HepG2 (cell line): ENCODE results near the gene ILKAP. TPM values are rescaled to one million over a fixed set of nuclear protein-coding genes. Genes with fewer than 3 reads are reported as not detected.

Experiments
- JUNB ChIP-seq: sonication (generic); formaldehyde crosslinking; IDR thresholded peaks from 2 replicates; pipeline ENCODE4 v1.8.0; 2022; ENCODE audit warnings: missing genetic modification reagents, mild to moderate bottlenecking, borderline replicate concordance
- MYNN ChIP-seq: sonication (generic); formaldehyde crosslinking; IDR thresholded peaks from 2 replicates; pipeline ENCODE4 v1.4.0; 2020; ENCODE audit warnings: mild to moderate bottlenecking, low read depth, missing genetic modification reagents
- POLR2A ChIP-seq, 2 experiments: IDR thresholded peaks; 2 replicates each; pipeline ENCODE4 v1.6.1; 2011; ENCODE audit warnings: low read depth in 2 of 2, low read length in 2 of 2, mild to moderate bottlenecking in 1 of 2, moderate library complexity in 1 of 2; ENCODE audit not compliant: insufficient read depth in 1 of 2
- POLR2AphosphoS5 ChIP-seq: IDR thresholded peaks from 2 replicates; pipeline ENCODE4 v1.6.1; 2012; ENCODE audit warnings: low read depth, low read length
- PRDM15 ChIP-seq: sonication (generic); formaldehyde crosslinking; IDR thresholded peaks from 2 replicates; pipeline ENCODE4 v1.4.0; 2020; ENCODE audit warnings: missing genetic modification reagents
- SCMH1 ChIP-seq: sonication (generic); formaldehyde crosslinking; IDR thresholded peaks from 2 replicates; pipeline ENCODE4 v1.9.0; 2021; ENCODE audit warnings: missing genetic modification reagents, mild to moderate bottlenecking, borderline replicate concordance
- TAF15 ChIP-seq: fragments of 200-400 bp; formaldehyde crosslinking; IDR thresholded peaks from one replicate; pipeline ENCODE4 v1.6.1; 2018; ENCODE audit warnings: mild to moderate bottlenecking, low read depth, low read length; ENCODE audit not compliant: poor library complexity, severe bottlenecking
- TRIM24 ChIP-seq: sonication (generic); formaldehyde crosslinking; IDR thresholded peaks from 2 replicates; pipeline ENCODE4 v1.8.0; 2022; ENCODE audit warnings: mild to moderate bottlenecking, missing genetic modification reagents
- YEATS2 ChIP-seq: sonication (generic); formaldehyde crosslinking; IDR thresholded peaks from 2 replicates; pipeline ENCODE4 v1.4.0; 2020; ENCODE audit warnings: missing genetic modification reagents, borderline replicate concordance
- ZBTB2 ChIP-seq: sonication (generic); formaldehyde crosslinking; IDR thresholded peaks from 2 replicates; pipeline ENCODE4 v1.8.0; 2022; ENCODE audit warnings: low read depth, missing genetic modification reagents
- ZFP82 ChIP-seq: sonication (generic); formaldehyde crosslinking; IDR thresholded peaks from 2 replicates; pipeline ENCODE4 v1.5.1; 2020; ENCODE audit warnings: mild to moderate bottlenecking, missing genetic modification reagents, borderline replicate concordance
- ZFY ChIP-seq: sonication (generic); formaldehyde crosslinking; IDR thresholded peaks from 2 replicates; pipeline ENCODE4 v1.4.0; 2020; ENCODE audit warnings: missing genetic modification reagents
- ZNF468 ChIP-seq: sonication (generic); formaldehyde crosslinking; IDR thresholded peaks from 2 replicates; pipeline ENCODE4 v1.8.0; 2022; ENCODE audit warnings: mild to moderate bottlenecking, moderate library complexity, missing genetic modification reagents
- ZNF687 ChIP-seq: sonication (generic); formaldehyde crosslinking; IDR thresholded peaks from 2 replicates; pipeline ENCODE4 v1.5.1; 2020; ENCODE audit warnings: mild to moderate bottlenecking, missing genetic modification reagents, moderate library complexity
- polyA plus RNA-seq, 8 experiments: library from polyadenylated mRNA; depleted of rRNA in 3 of 8; stranded (reverse) in 7 of 8; unstranded in 1 of 8; fragments of >200 nt; fragmentation: Illumina TruSeq in 4 of 8; extraction: Trizol in 4 of 8; gene quantifications; 2 replicates each; pipeline versions ENCODE4 v1.2.1 to v1.2.3, GENCODE V29; 2011 to 2016; ENCODE audit warnings: low read depth in 4 of 8, missing spikeins in 1 of 8, mixed read lengths in 1 of 8; ENCODE audit not compliant: insufficient read depth in 1 of 8
- total RNA-seq, 5 experiments: library from RNA; depleted of rRNA; stranded (reverse); fragments of >200 nt; fragmentation: Illumina TruSeq; extraction: Trizol; gene quantifications; 2 replicates each; pipeline ENCODE4 v1.2.3, GENCODE V29; 2016; ENCODE audit warnings: low read depth in 1 of 5
- TF ChIP-seq, protein P1 (sequence below): sonication (generic); formaldehyde crosslinking; IDR thresholded peaks from 2 replicates; pipeline ENCODE4 v1.9.0; 2021; ENCODE audit warnings: missing genetic modification reagents, borderline replicate concordance
- TF ChIP-seq, protein P2 (sequence below): sonication (generic); formaldehyde crosslinking; IDR thresholded peaks from 2 replicates; pipeline ENCODE4 v1.8.0; 2023; ENCODE audit warnings: mild to moderate bottlenecking, missing genetic modification reagents

ILKAP gene
- total and polyA plus RNA-seq, 2 of the 13 experiments (the other 11 are each of a cell fraction or from before 2014, with no cell fraction given): 29.6 to 33.1 TPM

DNA sequence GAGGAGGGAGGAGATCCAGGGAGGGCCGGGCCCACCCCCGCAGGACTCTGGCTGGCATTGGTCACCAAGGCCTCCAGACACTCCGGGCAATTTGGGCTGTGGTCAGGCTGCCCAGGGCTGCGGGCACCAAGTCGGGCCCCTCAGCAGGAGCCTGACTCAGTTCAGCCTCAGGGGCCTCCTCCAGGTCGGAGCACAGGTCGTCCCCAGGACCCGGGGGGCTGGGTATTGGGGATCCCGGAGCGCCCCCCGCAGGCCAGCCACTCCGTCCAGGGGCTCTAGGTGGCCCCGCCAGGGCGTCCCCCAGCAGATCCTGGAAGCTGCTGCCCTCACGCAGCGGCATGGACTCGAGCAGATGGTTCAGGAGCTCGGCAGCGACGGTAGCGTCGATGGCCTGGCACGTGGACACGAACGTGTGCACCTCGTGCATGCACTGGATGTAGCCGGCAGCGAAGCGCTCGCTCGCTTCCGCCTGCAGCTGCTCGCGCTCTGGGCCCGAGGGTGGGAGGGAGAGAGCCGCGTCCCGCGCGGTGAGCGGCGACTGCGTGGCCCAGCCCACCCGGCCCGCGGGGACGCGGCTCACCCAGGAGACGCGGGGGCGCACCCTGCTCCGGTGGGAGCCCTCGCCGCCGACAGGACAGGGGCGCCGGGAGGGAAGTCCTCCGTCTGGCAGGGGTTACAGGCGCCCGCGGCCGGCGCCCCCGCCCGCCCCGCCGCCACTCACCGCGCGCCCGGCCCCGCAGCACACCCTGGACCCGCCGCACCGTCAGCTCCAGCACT lies 35.5 kb upstream of the ILKAP start (continued):
- TF ChIP-seq, protein P1, sequence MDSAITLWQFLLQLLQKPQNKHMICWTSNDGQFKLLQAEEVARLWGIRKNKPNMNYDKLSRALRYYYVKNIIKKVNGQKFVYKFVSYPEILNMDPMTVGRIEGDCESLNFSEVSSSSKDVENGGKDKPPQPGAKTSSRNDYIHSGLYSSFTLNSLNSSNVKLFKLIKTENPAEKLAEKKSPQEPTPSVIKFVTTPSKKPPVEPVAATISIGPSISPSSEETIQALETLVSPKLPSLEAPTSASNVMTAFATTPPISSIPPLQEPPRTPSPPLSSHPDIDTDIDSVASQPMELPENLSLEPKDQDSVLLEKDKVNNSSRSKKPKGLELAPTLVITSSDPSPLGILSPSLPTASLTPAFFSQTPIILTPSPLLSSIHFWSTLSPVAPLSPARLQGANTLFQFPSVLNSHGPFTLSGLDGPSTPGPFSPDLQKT (CRISPR knock-in tag): peak; percentile 98; the same call in 1 of the 2 replicates
- TF ChIP-seq ZFP82 (CRISPR knock-in tag) (peak; percentile 81; the same call in 1 of the 2 replicates), POLR2A (IDR thresholded peaks at IDR 0.05; ENCODE audit: insufficient read depth in 1 of 2, low read depth in 2 of 2, low read length in 2 of 2) (0 out of 4 replicates have a peak, but pooled peaks of 1 of the 2 experiments have one; percentile 17), POLR2AphosphoS5 (no peak), ZFY (CRISPR knock-in tag) (peak; percentile 63; the same call in 1 of the 2 replicates), ZNF468 (CRISPR knock-in tag) (peak; percentile 98), PRDM15 (peak; percentile 84; the same call in 1 of the 2 replicates), TAF15 (no peak), MYNN (CRISPR knock-in tag) (peak; percentile 97), ZNF687 (peak; percentile 99), TRIM24 (no peak), YEATS2 (CRISPR knock-in tag) (peak; percentile 82), ZBTB2 (CRISPR knock-in tag) (peak; percentile 89), JUNB (CRISPR knock-in tag) (peak; percentile 94), SCMH1 (CRISPR knock-in tag) (no peak)
- TF ChIP-seq, protein P2, sequence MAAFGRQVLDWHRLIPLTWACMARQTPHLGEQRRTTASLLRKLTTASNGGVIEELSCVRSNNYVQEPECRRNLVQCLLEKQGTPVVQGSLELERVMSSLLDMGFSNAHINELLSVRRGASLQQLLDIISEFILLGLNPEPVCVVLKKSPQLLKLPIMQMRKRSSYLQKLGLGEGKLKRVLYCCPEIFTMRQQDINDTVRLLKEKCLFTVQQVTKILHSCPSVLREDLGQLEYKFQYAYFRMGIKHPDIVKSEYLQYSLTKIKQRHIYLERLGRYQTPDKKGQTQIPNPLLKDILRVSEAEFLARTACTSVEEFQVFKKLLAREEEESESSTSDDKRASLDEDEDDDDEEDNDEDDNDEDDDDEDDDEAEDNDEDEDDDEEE (CRISPR knock-in tag): peak; percentile 99; the same call in 1 of the 2 replicates
